WTC11 (cell line): ENCODE data around the gene TTL. TPM values are rescaled to one million over a fixed set of nuclear protein-coding genes. Genes with fewer than 3 reads are reported as not detected.

Experiments used
- ATAC-seq: fragments of 200-7000 bp; cut with Tn5 transposase; 2 replicates; pipeline ENCODE4 v1.10.0; 2021; ENCODE audit warnings: mild to moderate bottlenecking, moderate library complexity
- CTCF ChIA-PET: fragments of 300-600 bp; sonication (Branson Sonifier 250); formaldehyde crosslinking; loops from one replicate; lab custom pipeline; 2021; ENCODE audit warnings: antibody characterized with exemption; lab: Charles Lee
- POLR2A ChIA-PET: fragments of 350-600 bp; sonication (Branson Sonifier 250); formaldehyde crosslinking; loops from one replicate; lab custom pipeline; 2021; ENCODE audit warnings: antibody characterized with exemption; lab: Charles Lee
- DNase-seq: peaks from one replicate; pipeline ENCODE4 v3.0.0; 2021; ENCODE audit warnings: low spot score
- H3K27ac Mint-ChIP-seq: 2 replicates; pipeline ENCODE4 v1.8.0; 2021; ENCODE audit warnings: mixed read lengths
- H3K27me3 Mint-ChIP-seq: 2 replicates; pipeline ENCODE4 v1.8.0; 2021; ENCODE audit warnings: low read depth, mild to moderate bottlenecking, moderate library complexity, mixed read lengths
- H3K36me3 Mint-ChIP-seq: 2 replicates; pipeline ENCODE4 v1.8.0; 2021; ENCODE audit warnings: mixed read lengths
- H3K4me1 Mint-ChIP-seq: 2 replicates; pipeline ENCODE4 v1.8.0; 2022; ENCODE audit warnings: mixed read lengths
- H3K4me3 Mint-ChIP-seq: 2 replicates; pipeline ENCODE4 v1.8.0; 2021; ENCODE audit warnings: mild to moderate bottlenecking, moderate library complexity, mixed read lengths
- H3K9me3 Mint-ChIP-seq: 2 replicates; pipeline ENCODE4 v1.8.0; 2021; ENCODE audit warnings: mixed read lengths
- CREB1 ChIP-seq: sonication (generic); formaldehyde crosslinking; IDR thresholded peaks from 2 replicates; pipeline ENCODE4 v1.8.0; 2023; ENCODE audit warnings: mild to moderate bottlenecking, missing genetic modification reagents
- E2F5 ChIP-seq: sonication (generic); formaldehyde crosslinking; IDR thresholded peaks from 2 replicates; pipeline ENCODE4 v1.8.1; 2022; ENCODE audit warnings: mild to moderate bottlenecking, moderate library complexity, missing genetic modification reagents
- ELF4 ChIP-seq: sonication (generic); formaldehyde crosslinking; IDR thresholded peaks from 2 replicates; pipeline ENCODE4 v1.8.1; 2022; ENCODE audit warnings: low read depth, mild to moderate bottlenecking, moderate library complexity, missing genetic modification reagents
- ETV6 ChIP-seq: sonication (generic); formaldehyde crosslinking; IDR thresholded peaks from 2 replicates; pipeline ENCODE4 v1.8.1; 2022; ENCODE audit warnings: mild to moderate bottlenecking, missing genetic modification reagents
- GABPB1 ChIP-seq: sonication (generic); formaldehyde crosslinking; IDR thresholded peaks from 2 replicates; pipeline ENCODE4 v1.8.1; 2023; ENCODE audit warnings: mild to moderate bottlenecking, missing genetic modification reagents
- HMGXB4 ChIP-seq: sonication (generic); formaldehyde crosslinking; IDR thresholded peaks from 2 replicates; pipeline ENCODE4 v1.8.1; 2023; ENCODE audit warnings: mild to moderate bottlenecking, moderate library complexity, missing genetic modification reagents
- JAZF1 ChIP-seq: fragments of 250-450 bp; sonication (Bioruptor Pico); IDR thresholded peaks from 2 replicates; pipeline ENCODE4 v1.9.0; 2021; ENCODE audit warnings: moderate library complexity, mild to moderate bottlenecking, inconsistent platforms
- MYBL2 ChIP-seq: sonication (generic); formaldehyde crosslinking; IDR thresholded peaks from 2 replicates; pipeline ENCODE4 v1.8.1; 2023; ENCODE audit warnings: mild to moderate bottlenecking, moderate library complexity, missing genetic modification reagents
- NFE2L1 ChIP-seq: sonication (generic); formaldehyde crosslinking; IDR thresholded peaks from 2 replicates; pipeline ENCODE4 v1.8.1; 2023; ENCODE audit warnings: missing genetic modification reagents
- NR1H2 ChIP-seq: sonication (generic); formaldehyde crosslinking; IDR thresholded peaks from 2 replicates; pipeline ENCODE4 v1.9.0; 2021; ENCODE audit warnings: mild to moderate bottlenecking, moderate library complexity, missing genetic modification reagents
- NR2C2 ChIP-seq: sonication (generic); formaldehyde crosslinking; IDR thresholded peaks from 2 replicates; pipeline ENCODE4 v1.8.0; 2022; ENCODE audit warnings: mild to moderate bottlenecking, missing genetic modification reagents
- ZNF317 ChIP-seq: sonication (generic); formaldehyde crosslinking; IDR thresholded peaks from 2 replicates; pipeline ENCODE4 v1.8.1; 2023; ENCODE audit warnings: low read depth, mild to moderate bottlenecking, moderate library complexity, missing genetic modification reagents, borderline replicate concordance
- ZNF396 ChIP-seq: fragments of 250-450 bp; sonication (Bioruptor Pico); IDR thresholded peaks from 2 replicates; pipeline ENCODE4 v1.8.0; 2021; ENCODE audit warnings: mild to moderate bottlenecking, moderate library complexity, borderline replicate concordance
- total RNA-seq: library from RNA; stranded (reverse); gene quantifications from 3 replicates; pipeline ENCODE4 v1.2.3, GENCODE V29; 2021
- TF ChIP-seq, protein P1 (sequence below): sonication (generic); formaldehyde crosslinking; conservative IDR thresholded peaks from 2 replicates; pipeline ENCODE4 v1.8.1; 2023; ENCODE audit warnings: mild to moderate bottlenecking, low read depth, missing genetic modification reagents, moderate library complexity
- TF ChIP-seq, protein P2 (sequence below): sonication (generic); formaldehyde crosslinking; IDR thresholded peaks from 2 replicates; pipeline ENCODE4 v1.8.0; 2022; ENCODE audit warnings: missing genetic modification reagents
- TF ChIP-seq, protein P3 (sequence below): sonication (generic); formaldehyde crosslinking; conservative IDR thresholded peaks from 2 replicates; pipeline ENCODE4 v1.8.1; 2022; ENCODE audit warnings: mild to moderate bottlenecking, missing genetic modification reagents
- TF ChIP-seq, protein P4 (sequence below): fragments of 250-450 bp; sonication (Bioruptor Pico); IDR thresholded peaks from 2 replicates; pipeline ENCODE4 v2.1.2; 2022; ENCODE audit warnings: mild to moderate bottlenecking, moderate library complexity

TTL gene
- total RNA-seq, 1 experiment from 2014 or later, result 44.2 TPM

- TF ChIP-seq ZNF317 (CRISPR knock-in tag) (no peak), JAZF1 (CRISPR knock-in tag) (no peak), HMGXB4 (no peak), E2F5 (no peak), ZNF396 (CRISPR knock-in tag) (no peak), ETV6 (CRISPR knock-in tag) (no peak), GABPB1 (CRISPR knock-in tag) (no peak), CREB1 (CRISPR knock-in tag) (no peak), NR2C2 (CRISPR knock-in tag) (no peak), NFE2L1 (CRISPR knock-in tag) (no peak), ELF4 (CRISPR knock-in tag) (no peak), MYBL2 (CRISPR knock-in tag) (no peak), NR1H2 (CRISPR knock-in tag) (no peak)
- TF ChIP-seq, protein P1, sequence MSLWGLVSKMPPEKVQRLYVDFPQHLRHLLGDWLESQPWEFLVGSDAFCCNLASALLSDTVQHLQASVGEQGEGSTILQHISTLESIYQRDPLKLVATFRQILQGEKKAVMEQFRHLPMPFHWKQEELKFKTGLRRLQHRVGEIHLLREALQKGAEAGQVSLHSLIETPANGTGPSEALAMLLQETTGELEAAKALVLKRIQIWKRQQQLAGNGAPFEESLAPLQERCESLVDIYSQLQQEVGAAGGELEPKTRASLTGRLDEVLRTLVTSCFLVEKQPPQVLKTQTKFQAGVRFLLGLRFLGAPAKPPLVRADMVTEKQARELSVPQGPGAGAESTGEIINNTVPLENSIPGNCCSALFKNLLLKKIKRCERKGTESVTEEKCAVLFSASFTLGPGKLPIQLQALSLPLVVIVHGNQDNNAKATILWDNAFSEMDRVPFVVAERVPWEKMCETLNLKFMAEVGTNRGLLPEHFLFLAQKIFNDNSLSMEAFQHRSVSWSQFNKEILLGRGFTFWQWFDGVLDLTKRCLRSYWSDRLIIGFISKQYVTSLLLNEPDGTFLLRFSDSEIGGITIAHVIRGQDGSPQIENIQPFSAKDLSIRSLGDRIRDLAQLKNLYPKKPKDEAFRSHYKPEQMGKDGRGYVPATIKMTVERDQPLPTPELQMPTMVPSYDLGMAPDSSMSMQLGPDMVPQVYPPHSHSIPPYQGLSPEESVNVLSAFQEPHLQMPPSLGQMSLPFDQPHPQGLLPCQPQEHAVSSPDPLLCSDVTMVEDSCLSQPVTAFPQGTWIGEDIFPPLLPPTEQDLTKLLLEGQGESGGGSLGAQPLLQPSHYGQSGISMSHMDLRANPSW (CRISPR knock-in tag), result no peak
- TF ChIP-seq, protein P2, sequence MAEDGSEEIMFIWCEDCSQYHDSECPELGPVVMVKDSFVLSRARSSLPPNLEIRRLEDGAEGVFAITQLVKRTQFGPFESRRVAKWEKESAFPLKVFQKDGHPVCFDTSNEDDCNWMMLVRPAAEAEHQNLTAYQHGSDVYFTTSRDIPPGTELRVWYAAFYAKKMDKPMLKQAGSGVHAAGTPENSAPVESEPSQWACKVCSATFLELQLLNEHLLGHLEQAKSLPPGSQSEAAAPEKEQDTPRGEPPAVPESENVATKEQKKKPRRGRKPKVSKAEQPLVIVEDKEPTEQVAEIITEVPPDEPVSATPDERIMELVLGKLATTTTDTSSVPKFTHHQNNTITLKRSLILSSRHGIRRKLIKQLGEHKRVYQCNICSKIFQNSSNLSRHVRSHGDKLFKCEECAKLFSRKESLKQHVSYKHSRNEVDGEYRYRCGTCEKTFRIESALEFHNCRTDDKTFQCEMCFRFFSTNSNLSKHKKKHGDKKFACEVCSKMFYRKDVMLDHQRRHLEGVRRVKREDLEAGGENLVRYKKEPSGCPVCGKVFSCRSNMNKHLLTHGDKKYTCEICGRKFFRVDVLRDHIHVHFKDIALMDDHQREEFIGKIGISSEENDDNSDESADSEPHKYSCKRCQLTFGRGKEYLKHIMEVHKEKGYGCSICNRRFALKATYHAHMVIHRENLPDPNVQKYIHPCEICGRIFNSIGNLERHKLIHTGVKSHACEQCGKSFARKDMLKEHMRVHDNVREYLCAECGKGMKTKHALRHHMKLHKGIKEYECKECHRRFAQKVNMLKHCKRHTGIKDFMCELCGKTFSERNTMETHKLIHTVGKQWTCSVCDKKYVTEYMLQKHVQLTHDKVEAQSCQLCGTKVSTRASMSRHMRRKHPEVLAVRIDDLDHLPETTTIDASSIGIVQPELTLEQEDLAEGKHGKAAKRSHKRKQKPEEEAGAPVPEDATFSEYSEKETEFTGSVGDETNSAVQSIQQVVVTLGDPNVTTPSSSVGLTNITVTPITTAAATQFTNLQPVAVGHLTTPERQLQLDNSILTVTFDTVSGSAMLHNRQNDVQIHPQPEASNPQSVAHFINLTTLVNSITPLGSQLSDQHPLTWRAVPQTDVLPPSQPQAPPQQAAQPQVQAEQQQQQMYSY, result no peak
- TF ChIP-seq, protein P3, sequence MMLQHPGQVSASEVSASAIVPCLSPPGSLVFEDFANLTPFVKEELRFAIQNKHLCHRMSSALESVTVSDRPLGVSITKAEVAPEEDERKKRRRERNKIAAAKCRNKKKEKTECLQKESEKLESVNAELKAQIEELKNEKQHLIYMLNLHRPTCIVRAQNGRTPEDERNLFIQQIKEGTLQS (CRISPR knock-in tag), result no peak
- TF ChIP-seq, protein P4, sequence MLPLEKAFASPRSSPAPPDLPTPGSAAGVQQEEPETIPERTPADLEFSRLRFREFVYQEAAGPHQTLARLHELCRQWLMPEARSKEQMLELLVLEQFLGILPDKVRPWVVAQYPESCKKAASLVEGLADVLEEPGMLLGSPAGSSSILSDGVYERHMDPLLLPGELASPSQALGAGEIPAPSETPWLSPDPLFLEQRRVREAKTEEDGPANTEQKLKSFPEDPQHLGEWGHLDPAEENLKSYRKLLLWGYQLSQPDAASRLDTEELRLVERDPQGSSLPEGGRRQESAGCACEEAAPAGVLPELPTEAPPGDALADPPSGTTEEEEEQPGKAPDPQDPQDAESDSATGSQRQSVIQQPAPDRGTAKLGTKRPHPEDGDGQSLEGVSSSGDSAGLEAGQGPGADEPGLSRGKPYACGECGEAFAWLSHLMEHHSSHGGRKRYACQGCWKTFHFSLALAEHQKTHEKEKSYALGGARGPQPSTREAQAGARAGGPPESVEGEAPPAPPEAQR (CRISPR knock-in tag), result no peak
- CTCF ChIA-PET, result interaction anchor here (1.0 to 3.1 kb wide), 7 partner anchors 15 to 374 kb away, joined by 3 to 18 read pairs (median 4); partner anchors contain the start of gene SLC20A1
These were observed 102.9 kb downstream of the TTL start for GRCh38 chr2:112584891-112585250.

More at GRCh38 chr2:112584891-112585250, 102.9 kb downstream of the TTL start:
- H3K4me3 Mint-ChIP-seq, result peak overlapping the region; percentile 89
- DNase-seq (no peak), ATAC-seq (no peak)
- no peaks in the 10 kb centered on the region for H3K27me3 Mint-ChIP-seq
- peak overlapping the region; percentile 99 for H3K27ac Mint-ChIP-seq
- H3K4me1 Mint-ChIP-seq, result peaks cover 13% of the 10 kb centered on the region
- peaks cover 13% of the 10 kb centered on the region for H3K36me3 Mint-ChIP-seq
- H3K9me3 Mint-ChIP-seq, result no peaks in the 10 kb centered on the region
- POLR2A ChIA-PET, result interaction anchor here (0.6 kb wide), 1 partner anchor 150 kb away, joined by 10 read pairs; no protein-coding TSS in a partner anchor
